Stomach (tissue), 4 donors: ENCODE results near the gene VGLL3.

Experiments
- CTCF ChIP-seq, 7 experiments: fragments of 450-650 bp in 4 of 7; fragments of 200-600 bp in 3 of 7; sonication (generic) in 3 of 7; IDR thresholded peaks; one replicate each; pipeline ENCODE4 v1.5.1; 2016 to 2019; ENCODE audit warnings: antibody characterized with exemption in 7 of 7, control low read depth in 2 of 7, mild to moderate bottlenecking in 1 of 7
- EP300 ChIP-seq: sonication (generic); formaldehyde crosslinking; IDR thresholded peaks from one replicate; pipeline ENCODE4 v1.6.1; 2017; ENCODE audit warnings: antibody characterized with exemption
- POLR2A ChIP-seq, 4 donors: fragments of 450-650 bp; IDR thresholded peaks; one replicate each; pipeline ENCODE4 v1.6.1; 2016; ENCODE audit warnings: antibody characterized with exemption in 4 of 4, control low read depth in 2 of 4, mild to moderate bottlenecking in 1 of 4, moderate library complexity in 1 of 4

- no peak for TF ChIP-seq CTCF (IDR thresholded peaks at IDR 0.05)
- no peak for TF ChIP-seq POLR2A (IDR thresholded peaks at IDR 0.05)
- no peak for TF ChIP-seq EP300
Observed at GRCh38 chr3:86914670-86915069, 76.3 kb downstream of the VGLL3 start.
